Measurements from ENCODE around the gene RCCD1.
"Not testable (repeated sequence)": the region's sequence is repeated elsewhere in the genome, so short reads cannot be mapped to it uniquely, and the experiment has no call there.

Gene RCCD1

GRCh38 chr15:90954712-90955623 is at the start of gene RCCD1:
Gene RCCD1 (plus strand): TSS chr15:90954884. CDS start chr15:90956735, 1,851 bp downstream.
- peak; percentile 94 for DNase-seq

GRCh38 chr15:90905306-90906180 is 49.1 kb upstream of the RCCD1 start:
- DNase-seq, result no peak

- no peak for DNase-seq
These were observed 48.4 kb upstream of the RCCD1 start for GRCh38 chr15:90906181-90906849.

GRCh38 chr15:90907051-90907660 is 47.5 kb upstream of the RCCD1 start:
- no peak for DNase-seq

GRCh38 chr15:90907838-90908507 is 46.7 kb upstream of the RCCD1 start:
- no peak for DNase-seq

GRCh38 chr15:90909449-90909848 is 45.2 kb upstream of the RCCD1 start:
- not testable (repeated sequence) for DNase-seq

- DNase-seq, result no peak
These were observed 44.7 kb upstream of the RCCD1 start for GRCh38 chr15:90909976-90910375.

GRCh38 chr15:90910441-90911301 is 44.0 kb upstream of the RCCD1 start:
- DNase-seq, result no peak

GRCh38 chr15:90911302-90911623 is 43.4 kb upstream of the RCCD1 start:
- DNase-seq, result no peak

GRCh38 chr15:90911906-90912769 is 42.5 kb upstream of the RCCD1 start:
- DNase-seq, result no peak

GRCh38 chr15:90912770-90913075 is 42.0 kb upstream of the RCCD1 start:
- DNase-seq, result no peak

GRCh38 chr15:90913398-90913944 is 41.2 kb upstream of the RCCD1 start:
- DNase-seq, result no peak

GRCh38 chr15:90914305-90915080 is 40.2 kb upstream of the RCCD1 start:
- no peak for DNase-seq

- DNase-seq, result no peak
These were observed 39.4 kb upstream of the RCCD1 start for GRCh38 chr15:90915216-90915807.

- DNase-seq, result no peak
These were observed 38.8 kb upstream of the RCCD1 start for GRCh38 chr15:90915808-90916440.

- DNase-seq, result no peak
These were observed 38.2 kb upstream of the RCCD1 start for GRCh38 chr15:90916461-90916860.

GRCh38 chr15:90917569-90917968 is 37.1 kb upstream of the RCCD1 start:
- no peak for DNase-seq

- no peak for DNase-seq
These were observed 36.5 kb upstream of the RCCD1 start for GRCh38 chr15:90918034-90918788.
